Measurements from ENCODE around the gene THSD4.

THSD4 gene

DNA sequence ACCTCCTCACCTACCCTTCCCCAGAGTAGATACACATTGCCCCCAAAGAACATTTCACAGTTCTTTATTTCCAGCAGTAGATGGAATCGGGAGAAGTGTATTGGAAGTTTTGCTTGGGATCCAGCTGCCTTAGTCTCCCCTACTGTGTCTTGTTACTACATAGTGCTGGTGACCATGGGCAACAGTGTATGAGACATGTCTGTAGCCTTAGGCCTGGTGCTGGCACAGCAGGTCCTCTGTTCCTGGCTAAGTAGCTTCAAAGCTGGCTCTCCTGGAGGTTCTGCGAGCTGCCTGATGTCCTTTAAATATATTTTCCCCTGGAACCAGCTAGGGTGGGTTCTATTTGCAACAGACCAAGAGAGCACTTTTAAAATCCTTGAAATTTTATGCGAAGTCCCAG lies 174.7 kb downstream of the THSD4 start:
- Histone ChIP-seq H3K4me2 (ENCODE audit: low read depth, low read length) (no peak overlapping the region), H2AFZ (ENCODE audit: low read length) (no peak overlapping the region), H3K27ac (ENCODE audit: low read length) (no peak overlapping the region), H3K9ac (ENCODE audit: low read length) (no peak overlapping the region), H3K79me2 (ENCODE audit: low read length) (no peaks in the 10 kb centered on the region), H3K9me2 (replicated peaks; ENCODE audit: insufficient read depth, low read length) (no peaks in the 10 kb centered on the region), H4K20me1 (ENCODE audit: insufficient read depth, low read length) (no peaks in the 10 kb centered on the region), H3K4me1 (ENCODE audit: low read length) (no peaks in the 10 kb centered on the region), H3K36me3 (replicated peaks; ENCODE audit: insufficient read depth, low read length) (no peaks in the 10 kb centered on the region), H3K27me3 (replicated peaks; ENCODE audit: insufficient read depth, low read length) (no peaks in the 10 kb centered on the region), H3K9me3 (replicated peaks; ENCODE audit: insufficient read depth, low read length) (no peaks in the 10 kb centered on the region), H3F3A (ENCODE audit: insufficient read depth, low read length) (no peaks in the 10 kb centered on the region), H3K4me3 (ENCODE audit: low read length) (no peak overlapping the region)
- DNase-seq = no peak
- TF ChIP-seq EZH2phosphoT487 (IDR thresholded peaks at IDR 0.05; ENCODE audit: low read length) (no peak), EZH2 (optimal IDR thresholded peaks at IDR 0.05; ENCODE audit: low read depth, low read length) (no peak)
- TF ChIP-seq, protein P1, sequence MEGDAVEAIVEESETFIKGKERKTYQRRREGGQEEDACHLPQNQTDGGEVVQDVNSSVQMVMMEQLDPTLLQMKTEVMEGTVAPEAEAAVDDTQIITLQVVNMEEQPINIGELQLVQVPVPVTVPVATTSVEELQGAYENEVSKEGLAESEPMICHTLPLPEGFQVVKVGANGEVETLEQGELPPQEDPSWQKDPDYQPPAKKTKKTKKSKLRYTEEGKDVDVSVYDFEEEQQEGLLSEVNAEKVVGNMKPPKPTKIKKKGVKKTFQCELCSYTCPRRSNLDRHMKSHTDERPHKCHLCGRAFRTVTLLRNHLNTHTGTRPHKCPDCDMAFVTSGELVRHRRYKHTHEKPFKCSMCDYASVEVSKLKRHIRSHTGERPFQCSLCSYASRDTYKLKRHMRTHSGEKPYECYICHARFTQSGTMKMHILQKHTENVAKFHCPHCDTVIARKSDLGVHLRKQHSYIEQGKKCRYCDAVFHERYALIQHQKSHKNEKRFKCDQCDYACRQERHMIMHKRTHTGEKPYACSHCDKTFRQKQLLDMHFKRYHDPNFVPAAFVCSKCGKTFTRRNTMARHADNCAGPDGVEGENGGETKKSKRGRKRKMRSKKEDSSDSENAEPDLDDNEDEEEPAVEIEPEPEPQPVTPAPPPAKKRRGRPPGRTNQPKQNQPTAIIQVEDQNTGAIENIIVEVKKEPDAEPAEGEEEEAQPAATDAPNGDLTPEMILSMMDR (IDR thresholded peaks at IDR 0.05; ENCODE audit: low read length) = no peak

GRCh38 chr15:71290881-71291635 lies 175.8 kb downstream of the THSD4 start:
- no peak for TF ChIP-seq EZH2phosphoT487 (IDR thresholded peaks at IDR 0.05; ENCODE audit: low read length)
- TF ChIP-seq, protein P1 (IDR thresholded peaks at IDR 0.05; ENCODE audit: low read length) = no peak
- no peak for TF ChIP-seq EZH2 (optimal IDR thresholded peaks at IDR 0.05; ENCODE audit: low read depth, low read length)
- Histone ChIP-seq H3K36me3 (replicated peaks; ENCODE audit: insufficient read depth, low read length) (no peaks in the 10 kb centered on the region), H3K27me3 (replicated peaks; ENCODE audit: insufficient read depth, low read length) (no peaks in the 10 kb centered on the region), H3K4me3 (ENCODE audit: low read length) (no peak overlapping the region), H3K4me2 (ENCODE audit: low read depth, low read length) (no peak overlapping the region), H4K20me1 (ENCODE audit: insufficient read depth, low read length) (no peaks in the 10 kb centered on the region), H3K4me1 (ENCODE audit: low read length) (no peaks in the 10 kb centered on the region), H2AFZ (ENCODE audit: low read length) (no peak overlapping the region), H3K79me2 (ENCODE audit: low read length) (no peaks in the 10 kb centered on the region), H3K9ac (ENCODE audit: low read length) (no peak overlapping the region), H3K9me2 (replicated peaks; ENCODE audit: insufficient read depth, low read length) (no peaks in the 10 kb centered on the region), H3K9me3 (replicated peaks; ENCODE audit: insufficient read depth, low read length) (no peaks in the 10 kb centered on the region), H3K27ac (ENCODE audit: low read length) (no peak overlapping the region), H3F3A (ENCODE audit: insufficient read depth, low read length) (no peaks in the 10 kb centered on the region)
- DNase-seq = no peak

DNA sequence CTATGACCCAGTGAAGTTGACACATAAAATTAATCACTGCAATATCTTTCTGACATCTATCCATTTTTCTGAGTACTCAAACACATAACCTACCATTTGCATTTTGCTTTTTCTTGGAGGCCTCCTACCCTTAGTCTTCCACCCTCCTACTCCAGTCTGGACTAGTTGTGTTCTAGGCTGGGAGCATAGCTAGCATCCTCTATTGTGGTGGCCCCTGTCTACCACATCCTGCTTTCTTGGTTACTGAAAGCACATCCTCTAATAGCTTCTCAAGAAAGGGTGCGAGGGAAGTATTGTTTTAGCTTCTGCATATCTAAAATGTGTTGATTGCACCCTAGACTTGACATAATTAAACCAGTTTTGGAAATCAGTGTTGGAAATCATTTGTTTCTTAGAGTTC lies 176.5 kb downstream of the THSD4 start:
- H3K79me2 ChIP-seq (ENCODE audit: low read length) = no peaks in the 10 kb centered on the region
- no peak overlapping the region for H2AFZ ChIP-seq (ENCODE audit: low read length)
- H3K9me2 ChIP-seq (replicated peaks; ENCODE audit: insufficient read depth, low read length) = no peaks in the 10 kb centered on the region
- H3K27me3 ChIP-seq (replicated peaks; ENCODE audit: insufficient read depth, low read length) = no peaks in the 10 kb centered on the region
- no peaks in the 10 kb centered on the region for H3K4me1 ChIP-seq (ENCODE audit: low read length)
- no peak overlapping the region for H3K27ac ChIP-seq (ENCODE audit: low read length)
- H3K9ac ChIP-seq (ENCODE audit: low read length) = no peak overlapping the region
- no peaks in the 10 kb centered on the region for H3K36me3 ChIP-seq (replicated peaks; ENCODE audit: insufficient read depth, low read length)
- H3K4me2 ChIP-seq (ENCODE audit: low read depth, low read length) = no peak overlapping the region
- H3F3A ChIP-seq (ENCODE audit: insufficient read depth, low read length) = no peaks in the 10 kb centered on the region
- no peak for DNase-seq
- no peak overlapping the region for H3K4me3 ChIP-seq (ENCODE audit: low read length)
- H4K20me1 ChIP-seq (ENCODE audit: insufficient read depth, low read length) = no peaks in the 10 kb centered on the region
- no peak for TF ChIP-seq EZH2phosphoT487 (IDR thresholded peaks at IDR 0.05; ENCODE audit: low read length)
- TF ChIP-seq EZH2 (optimal IDR thresholded peaks at IDR 0.05; ENCODE audit: low read depth, low read length) = no peak
- TF ChIP-seq, protein P1 (IDR thresholded peaks at IDR 0.05; ENCODE audit: low read length) = no peak
- no peaks in the 10 kb centered on the region for H3K9me3 ChIP-seq (replicated peaks; ENCODE audit: insufficient read depth, low read length)

Data from MM.1S (cell line).